PC-3 (cell line): ENCODE results near the gene SDHAF4. TPM values are rescaled to one million over a fixed set of nuclear protein-coding genes. Genes with fewer than 3 reads are reported as not detected.

Experiments
- ATAC-seq: fragments of 200-7000 bp; cut with Tn5 transposase; 2 replicates; pipeline ENCODE4 v1.9.1; 2020; ENCODE audit warnings: mild to moderate bottlenecking, moderate library complexity
- BruUV-seq: library from RNA; stranded (reverse); fragments of 400-500 nt; replicated peaks from 2 replicates; lab custom pipeline; 2021; lab: Mats Ljungman, UMichigan
- CTCF ChIA-PET: fragments of 300-600 bp; sonication (Branson Sonifier 250); formaldehyde crosslinking; loops from one replicate; lab custom pipeline; 2022; ENCODE audit warnings: antibody characterized with exemption; lab: Charles Lee
- POLR2A ChIA-PET: fragments of 300-600 bp; sonication (Branson Sonifier 250); formaldehyde crosslinking; loops from one replicate; lab custom pipeline; 2022; ENCODE audit warnings: antibody characterized with exemption; ENCODE audit not compliant: unreplicated experiment; lab: Charles Lee
- DNase-seq: peaks from one replicate; pipeline ENCODE4 v3.0.0-alpha.2; 2015
- H2AFZ ChIP-seq: fragments of 300-600 bp; sonication (generic); 2 replicates; pipeline ENCODE4 v1.6.0; 2016; ENCODE audit warnings: antibody characterized with exemption, low read length
- H3F3A ChIP-seq: fragments of 300-600 bp; sonication (generic); one replicate; pipeline ENCODE4 v1.6.0; 2017; ENCODE audit warnings: antibody characterized with exemption, low read length, control low read depth, mild to moderate bottlenecking; ENCODE audit not compliant: unreplicated experiment
- H3K27ac ChIP-seq: fragments of 300-600 bp; sonication (generic); 2 replicates; pipeline ENCODE4 v1.5.1; 2016; ENCODE audit warnings: mild to moderate bottlenecking, low read length
- H3K27me3 ChIP-seq: fragments of 300-600 bp; sonication (generic); 2 replicates; pipeline ENCODE4 v1.6.1; 2016; ENCODE audit warnings: low read length, mixed read lengths
- H3K36me3 ChIP-seq: fragments of 300-600 bp; sonication (generic); 2 replicates; pipeline ENCODE4 v1.6.1; 2016; ENCODE audit warnings: low read depth, mixed run types, low read length, mixed read lengths
- H3K4me1 ChIP-seq: fragments of 300-600 bp; sonication (generic); 2 replicates; pipeline ENCODE4 v1.5.1; 2016; ENCODE audit warnings: low read length; ENCODE audit not compliant: insufficient read depth
- H3K4me2 ChIP-seq: fragments of 300-600 bp; sonication (generic); 2 replicates; pipeline ENCODE4 v1.6.0; 2016; ENCODE audit warnings: low read length
- H3K4me3 ChIP-seq: fragments of 300-600 bp; sonication (generic); 2 replicates; pipeline ENCODE4 v1.5.1; 2016; ENCODE audit warnings: mild to moderate bottlenecking, low read length, mixed read lengths
- H3K79me2 ChIP-seq: fragments of 300-600 bp; sonication (generic); 2 replicates; pipeline ENCODE4 v1.6.1; 2017; ENCODE audit warnings: low read length, mixed read lengths
- H3K9ac ChIP-seq: fragments of 300-600 bp; sonication (generic); 2 replicates; pipeline ENCODE4 v1.6.0; 2016; ENCODE audit warnings: mild to moderate bottlenecking, low read length
- H3K9me2 ChIP-seq: fragments of 300-600 bp; sonication (generic); replicated peaks from 2 replicates; pipeline ENCODE4 v1.6.1; 2016; ENCODE audit warnings: mixed run types, low read length, mixed read lengths
- H3K9me3 ChIP-seq: fragments of 300-600 bp; sonication (generic); 2 replicates; pipeline ENCODE4 v1.6.1; 2016; ENCODE audit warnings: low read length, mixed read lengths
- H4K20me1 ChIP-seq: fragments of 300-600 bp; sonication (generic); 2 replicates; pipeline ENCODE4 v1.6.1; 2016; ENCODE audit warnings: low read length, mixed read lengths
- CTCF ChIP-seq: fragments of 300-600 bp; sonication (generic); conservative IDR thresholded peaks from 2 replicates; pipeline ENCODE4 v1.5.1; 2017; ENCODE audit warnings: antibody characterized with exemption, low read depth, mild to moderate bottlenecking, low read length
- EZH2 ChIP-seq: fragments of 300-600 bp; sonication (generic); IDR thresholded peaks from one replicate; pipeline ENCODE4 v1.6.1; 2017; ENCODE audit warnings: antibody characterized with exemption, mild to moderate bottlenecking, low read length; ENCODE audit not compliant: unreplicated experiment
- EZH2phosphoT487 ChIP-seq: fragments of 300-600 bp; sonication (generic); IDR thresholded peaks from 2 replicates; pipeline ENCODE4 v1.6.1; 2018; ENCODE audit warnings: mild to moderate bottlenecking, antibody characterized with exemption, low read length, borderline replicate concordance
- intact Hi-C: fragments of 100-400 bp; cut with micrococcal nuclease; formaldehyde crosslinking; loops from 2 replicates; pipeline ENCODE4 v1.9.0; 2023
- total RNA-seq: library from RNA; depleted of rRNA; stranded (reverse); fragments of >200 nt; gene quantifications from 2 replicates; pipeline ENCODE4 v1.2.3, GENCODE V29; 2014

SDHAF4 gene
- total RNA-seq, 1 experiment from 2014 or later = 6.2 TPM

GRCh38 chr6:70593118-70593486 lies 26.4 kb downstream of the SDHAF4 start:
- TF ChIP-seq CTCF (no peak), EZH2 (no peak), EZH2phosphoT487 (no peak)
- ChIA-PET CTCF (no interaction called here), POLR2A (no interaction called here)
- intact Hi-C loops = no loop called here
- no peak overlapping the region for H3K4me3 ChIP-seq
- no peak overlapping the region for H3K9ac ChIP-seq
- no peak overlapping the region for H2AFZ ChIP-seq
- ATAC-seq (no peak), DNase-seq (no peak)
- no peaks in the 10 kb centered on the region for H3F3A ChIP-seq
- H3K27me3 ChIP-seq = no peaks in the 10 kb centered on the region
- H3K4me1 ChIP-seq = no peaks in the 10 kb centered on the region
- H3K9me3 ChIP-seq = no peaks in the 10 kb centered on the region
- H4K20me1 ChIP-seq = no peaks in the 10 kb centered on the region
- no peaks in the 10 kb centered on the region for H3K9me2 ChIP-seq
- no peaks in the 10 kb centered on the region for H3K36me3 ChIP-seq
- H3K79me2 ChIP-seq = no peaks in the 10 kb centered on the region
- H3K27ac ChIP-seq = no peak overlapping the region
- H3K4me2 ChIP-seq = no peak overlapping the region
- no TSS peak for BruUV-seq

DNA sequence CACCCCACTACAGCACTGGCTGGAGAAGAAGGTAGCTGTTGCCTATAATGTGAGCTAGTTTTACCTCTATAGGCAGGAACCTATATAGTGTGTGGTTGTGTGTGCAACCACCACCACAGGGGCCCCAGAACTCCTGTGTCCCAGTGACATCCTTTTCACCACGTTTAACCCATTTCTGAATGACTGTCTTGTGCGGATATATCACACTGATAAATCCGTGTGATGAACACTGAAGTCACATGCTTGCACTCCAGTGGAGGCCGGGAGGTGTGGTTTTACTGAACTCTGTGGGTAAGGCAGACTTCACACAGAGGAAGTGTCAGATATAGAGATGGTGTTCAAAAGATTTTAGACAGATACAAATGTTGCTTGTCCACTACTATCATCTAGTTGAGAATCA lies 32.5 kb downstream of the SDHAF4 start:
- BruUV-seq = no TSS peak
- Histone ChIP-seq H3K4me3 (no peak overlapping the region), H3K4me2 (no peak overlapping the region), H4K20me1 (no peaks in the 10 kb centered on the region), H3K27ac (no peak overlapping the region), H3K27me3 (no peaks in the 10 kb centered on the region), H2AFZ (no peak overlapping the region), H3F3A (no peaks in the 10 kb centered on the region), H3K9me3 (no peaks in the 10 kb centered on the region), H3K36me3 (no peaks in the 10 kb centered on the region), H3K79me2 (no peaks in the 10 kb centered on the region), H3K9ac (no peak overlapping the region), H3K9me2 (no peaks in the 10 kb centered on the region), H3K4me1 (no peaks in the 10 kb centered on the region)
- ChIA-PET POLR2A (no interaction called here), CTCF (no interaction called here)
- TF ChIP-seq EZH2 (no peak), EZH2phosphoT487 (no peak)
- no peak for DNase-seq
- ATAC-seq = no peak
- intact Hi-C loops = no loop called here

DNA sequence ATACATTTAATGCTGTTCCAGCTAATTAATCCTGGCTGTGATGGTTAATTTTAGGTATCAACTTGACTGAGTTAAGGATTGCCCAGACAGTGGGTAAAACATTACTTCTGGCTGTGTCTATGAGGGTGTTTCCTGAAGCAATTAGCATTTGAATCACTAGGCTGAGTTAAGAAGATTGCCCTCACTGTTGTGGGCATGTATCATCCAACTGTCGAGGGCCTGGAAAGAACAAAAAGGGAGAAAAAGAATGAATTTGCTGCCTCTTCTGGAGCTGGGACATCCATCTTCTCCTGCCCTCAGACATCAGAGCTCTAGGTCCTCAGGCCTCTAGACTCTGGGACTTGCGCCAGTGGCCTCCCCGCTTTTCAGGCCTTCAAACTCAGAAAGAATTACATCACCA lies 34.3 kb downstream of the SDHAF4 start:
- no peak overlapping the region for H2AFZ ChIP-seq
- H3K27me3 ChIP-seq = no peaks in the 10 kb centered on the region
- no peak overlapping the region for H3K4me3 ChIP-seq
- no TSS peak for BruUV-seq
- no peaks in the 10 kb centered on the region for H3K9me2 ChIP-seq
- CTCF ChIA-PET = no interaction called here
- H3K36me3 ChIP-seq = no peaks in the 10 kb centered on the region
- POLR2A ChIA-PET = no interaction called here
- no peaks in the 10 kb centered on the region for H4K20me1 ChIP-seq
- no peak for TF ChIP-seq EZH2
- TF ChIP-seq CTCF = no peak
- TF ChIP-seq EZH2phosphoT487 = no peak
- H3K9ac ChIP-seq = no peak overlapping the region
- H3K79me2 ChIP-seq = no peaks in the 10 kb centered on the region
- H3K9me3 ChIP-seq = no peaks in the 10 kb centered on the region
- no peak overlapping the region for H3K4me2 ChIP-seq
- H3K27ac ChIP-seq = no peak overlapping the region
- ATAC-seq (no peak), DNase-seq (no peak)
- no peaks in the 10 kb centered on the region for H3K4me1 ChIP-seq
- H3F3A ChIP-seq = no peaks in the 10 kb centered on the region
- intact Hi-C loops = no loop called here
